Stimulated activated CD4-positive, alpha-beta T cell treated with anti-CD3 and anti-CD28 coated beads, Interleukin-15, amount 100 ng/mL, for 48 hours (primary cell): ENCODE results near the gene RAMP3.
"Not testable (repeated sequence)": the region's sequence is repeated elsewhere in the genome, so short reads cannot be mapped to it uniquely, and the experiment has no call there.

Source experiments
- DNase-seq, 2 donors: peaks; one replicate each; pipeline ENCODE4 v3.0.0-alpha.2; 2020; ENCODE audit warnings: low read depth in 2 of 2

RAMP3 gene

GRCh38 chr7:45156516-45157272 lies 897 bp upstream of the RAMP3 start:
- no peak for DNase-seq

- DNase-seq = no peak
Measured at GRCh38 chr7:45157286-45157652, 322 bp upstream of the RAMP3 start.

- no peak for DNase-seq
Measured at GRCh38 chr7:45158471-45158870, 880 bp downstream of the RAMP3 start.

- DNase-seq = no peak
Measured at GRCh38 chr7:45159296-45159695, 1.7 kb downstream of the RAMP3 start.

GRCh38 chr7:45160417-45160881 lies 2.9 kb downstream of the RAMP3 start:
- no peak for DNase-seq

- DNase-seq = no peak
Measured at GRCh38 chr7:45161138-45161537, 3.5 kb downstream of the RAMP3 start.

GRCh38 chr7:45161842-45162241 lies 4.3 kb downstream of the RAMP3 start:
- DNase-seq = no peak

- no peak for DNase-seq
Measured at GRCh38 chr7:45162311-45162845, 4.8 kb downstream of the RAMP3 start.

- DNase-seq = no peak
Measured at GRCh38 chr7:45162943-45163691, 5.5 kb downstream of the RAMP3 start.

GRCh38 chr7:45163692-45164052 lies 6.1 kb downstream of the RAMP3 start:
- DNase-seq = no peak

- not testable (repeated sequence) for DNase-seq
Measured at GRCh38 chr7:45164271-45164670, 6.7 kb downstream of the RAMP3 start.

- no peak for DNase-seq
Measured at GRCh38 chr7:45165857-45166256, 8.3 kb downstream of the RAMP3 start.

- no peak for DNase-seq
Measured at GRCh38 chr7:45171946-45172345, 14.4 kb downstream of the RAMP3 start.

- DNase-seq = no peak
Measured at GRCh38 chr7:45173596-45174327, 16.2 kb downstream of the RAMP3 start.

GRCh38 chr7:45174328-45174610 lies 16.7 kb downstream of the RAMP3 start:
- DNase-seq = no peak

GRCh38 chr7:45174966-45175765 lies 17.6 kb downstream of the RAMP3 start:
- DNase-seq = no peak

GRCh38 chr7:45176091-45176490 lies 18.5 kb downstream of the RAMP3 start:
- no peak for DNase-seq

- no peak for DNase-seq
Measured at GRCh38 chr7:45176886-45177731, 19.5 kb downstream of the RAMP3 start.

- no peak for DNase-seq
Measured at GRCh38 chr7:45177801-45178200, 20.2 kb downstream of the RAMP3 start.
